ENCODE results near the gene RASGRF2.

GRCh38 chr5:81250004-81250403 is 289.8 kb downstream of the RASGRF2 start:
- TF ChIP-seq FOXK1 (CRISPR knock-in tag; IDR thresholded peaks at IDR 0.05; ENCODE audit: borderline replicate concordance, low read depth) (no peak), ZBTB33 (CRISPR knock-in tag; IDR thresholded peaks at IDR 0.05) (no peak), ZNF136 (CRISPR knock-in tag; IDR thresholded peaks at IDR 0.05; ENCODE audit: low read depth) (no peak), KAT8 (CRISPR knock-in tag; IDR thresholded peaks at IDR 0.05) (no peak)

All from HepG2 (cell line).